ENCODE results near the gene PRPSAP1.

Gene PRPSAP1

DNA sequence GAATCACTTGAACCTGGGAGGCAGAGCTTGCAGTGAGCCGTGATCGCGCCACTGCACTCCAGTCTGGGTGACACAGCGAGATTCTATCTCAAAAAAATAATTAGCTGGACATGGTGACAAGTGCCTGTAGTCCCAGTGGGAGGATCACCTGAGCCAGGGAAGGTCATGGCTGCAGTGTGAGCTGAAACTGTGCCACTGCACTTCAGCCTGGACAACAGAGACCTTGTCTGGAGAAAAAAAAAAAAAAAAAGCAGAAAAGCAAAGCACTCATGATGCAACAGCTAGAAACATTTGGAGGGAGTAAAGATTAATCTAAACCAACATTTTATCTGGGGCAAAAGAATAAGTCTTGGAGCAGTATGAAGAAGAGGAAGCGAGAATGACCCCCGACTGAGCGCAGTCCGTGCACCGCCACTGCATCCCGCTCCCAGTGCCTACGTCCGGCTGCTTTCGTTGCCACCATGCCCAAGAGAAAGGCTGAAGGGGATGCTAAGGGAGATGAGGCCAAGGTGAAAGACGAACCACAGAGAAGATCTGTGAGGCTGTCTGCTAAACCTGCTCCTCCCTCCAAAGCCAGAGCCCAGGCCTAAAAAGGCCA lies 8.2 kb downstream of the PRPSAP1 start:
- Histone ChIP-seq H3K36me3 (peaks cover 78% of the 10 kb centered on the region), H3K4me3 (no peak overlapping the region), H3K9ac (0 out of 2 replicates have a peak overlapping the region, but pooled peaks have one; percentile 6), H3K9me3 (no peaks in the 10 kb centered on the region), H3K4me2 (no peak overlapping the region), H3K27ac (no peak overlapping the region), H4K20me1 (no peaks in the 10 kb centered on the region), H3K4me1 (no peaks in the 10 kb centered on the region), H3K27me3 (no peaks in the 10 kb centered on the region)
- TF ChIP-seq Cebpa-rat (IDR thresholded peaks at IDR 0.05): no peak

- Histone ChIP-seq H3K36me3 (peaks cover 85% of the 10 kb centered on the region), H3K4me3 (no peak overlapping the region), H3K9me3 (no peaks in the 10 kb centered on the region), H3K4me2 (no peak overlapping the region), H3K27me3 (no peaks in the 10 kb centered on the region), H3K4me1 (peaks cover under 1% of the 10 kb centered on the region), H3K9ac (no peak overlapping the region), H4K20me1 (no peaks in the 10 kb centered on the region), H3K27ac (no peak overlapping the region)
- no peak for TF ChIP-seq Cebpa-rat (IDR thresholded peaks at IDR 0.05)
These were observed 10.6 kb downstream of the PRPSAP1 start for GRCh38 chr17:76343106-76343505.

DNA sequence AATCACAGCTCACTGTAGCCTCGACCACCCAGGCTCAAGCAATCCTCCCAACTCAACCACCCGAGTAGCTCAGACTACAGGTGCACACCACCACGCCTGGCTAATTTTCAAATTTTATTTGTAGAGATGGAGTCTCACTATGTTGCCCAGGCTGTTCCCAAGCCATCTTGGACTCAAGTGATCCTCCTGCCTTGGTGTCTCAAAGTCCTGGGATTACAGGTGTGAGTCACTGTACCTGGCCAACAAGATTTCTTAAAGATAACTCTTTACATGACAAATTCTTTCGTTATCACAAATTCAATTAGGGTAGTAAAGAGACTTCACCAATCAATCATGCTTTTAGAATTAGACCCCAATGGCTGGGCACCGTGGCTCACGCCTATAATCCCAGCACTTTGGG lies 12.4 kb downstream of the PRPSAP1 start:
- TF ChIP-seq Cebpa-rat (IDR thresholded peaks at IDR 0.05): no peak
- Histone ChIP-seq H3K4me1 (peaks cover 15% of the 10 kb centered on the region), H3K36me3 (peaks cover 67% of the 10 kb centered on the region), H4K20me1 (no peaks in the 10 kb centered on the region), H3K4me2 (no peak overlapping the region), H3K9ac (no peak overlapping the region), H3K27me3 (no peaks in the 10 kb centered on the region), H3K4me3 (no peak overlapping the region), H3K9me3 (no peaks in the 10 kb centered on the region), H3K27ac (no peak overlapping the region)

GRCh38 chr17:76337413-76337777 lies 16.3 kb downstream of the PRPSAP1 start:
- peaks cover 15% of the 10 kb centered on the region for H3K4me1 ChIP-seq
- H3K9ac ChIP-seq: no peak overlapping the region
- no peaks in the 10 kb centered on the region for H4K20me1 ChIP-seq
- peak overlapping the region; percentile 47 for H3K4me2 ChIP-seq
- peaks cover 49% of the 10 kb centered on the region for H3K36me3 ChIP-seq
- H3K27me3 ChIP-seq: no peaks in the 10 kb centered on the region
- H3K4me3 ChIP-seq: no peak overlapping the region
- TF ChIP-seq Cebpa-rat (IDR thresholded peaks at IDR 0.05): no peak
- H3K27ac ChIP-seq: 0 out of 2 replicates have a peak overlapping the region, but pooled peaks have one; percentile 23
- no peaks in the 10 kb centered on the region for H3K9me3 ChIP-seq

DNA sequence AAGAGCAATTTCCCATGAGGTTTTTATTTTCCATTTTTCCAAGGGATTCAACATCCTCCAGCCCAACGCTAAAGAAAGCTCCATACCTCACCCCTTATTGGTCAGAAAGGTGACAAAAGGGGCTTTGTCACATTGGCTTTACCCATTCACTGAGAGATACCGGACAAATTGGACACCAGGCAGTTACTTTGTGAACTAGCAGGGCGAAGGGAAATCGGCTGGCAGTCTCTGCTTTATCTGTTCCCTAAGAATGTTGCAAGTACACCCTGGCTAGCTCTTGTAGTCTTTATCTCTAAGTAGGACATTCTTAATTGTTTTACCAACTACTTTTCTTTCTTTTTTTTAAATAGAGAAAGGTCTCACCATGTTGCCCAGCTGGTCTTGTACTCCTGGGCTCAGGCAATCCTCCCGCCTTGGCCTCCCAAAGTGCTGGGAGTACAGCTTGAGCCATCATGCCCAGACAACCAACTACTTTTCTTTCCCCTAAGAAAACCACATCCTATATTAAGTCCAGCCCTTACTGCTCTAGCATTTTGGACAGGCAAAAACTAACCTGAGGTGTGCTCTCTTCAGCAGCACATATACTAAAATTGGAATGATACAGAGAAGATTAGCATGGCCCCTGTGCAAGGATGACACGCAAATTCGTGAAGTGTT lies 16.8 kb downstream of the PRPSAP1 start:
- TF ChIP-seq Cebpa-rat (IDR thresholded peaks at IDR 0.05): no peak
- peak overlapping the region; percentile 47 for H3K4me2 ChIP-seq

DNA sequence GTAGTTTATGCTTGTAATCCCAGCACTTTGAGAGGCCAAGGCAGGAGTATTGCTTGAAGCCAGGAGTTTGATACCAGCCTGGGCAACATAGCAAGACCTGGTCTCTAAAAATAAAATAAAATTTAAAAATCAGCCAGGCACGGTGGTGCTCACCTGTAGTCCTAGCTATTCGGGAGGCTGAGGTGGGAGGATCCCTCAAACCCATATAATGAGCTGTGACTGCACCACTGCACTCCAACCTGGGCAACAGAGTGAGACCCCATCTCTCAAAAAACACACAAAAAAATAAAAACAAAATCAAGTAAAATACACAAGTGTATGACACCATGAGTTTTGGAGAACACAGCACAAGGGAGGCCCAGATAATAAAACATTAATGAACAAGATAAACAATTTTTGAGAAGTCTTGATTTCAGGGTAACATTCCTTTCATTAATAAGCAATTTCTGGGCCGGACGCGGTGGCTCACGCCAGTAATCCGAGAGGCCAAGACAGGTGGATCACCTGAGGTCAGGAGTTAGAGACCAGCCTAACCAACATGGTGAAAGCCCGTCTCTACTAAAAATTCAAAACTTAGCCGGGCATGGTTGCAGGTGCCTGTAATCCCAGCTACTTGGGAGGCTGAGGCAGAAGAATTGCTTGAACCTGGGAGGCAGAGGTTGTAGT lies 17.9 kb downstream of the PRPSAP1 start:
- Histone ChIP-seq H3K4me2 (no peak overlapping the region), H3K4me3 (no peak overlapping the region), H4K20me1 (no peaks in the 10 kb centered on the region), H3K36me3 (peaks cover 49% of the 10 kb centered on the region), H3K9me3 (no peaks in the 10 kb centered on the region), H3K4me1 (peaks cover 15% of the 10 kb centered on the region), H3K27ac (no peak overlapping the region), H3K9ac (no peak overlapping the region), H3K27me3 (no peaks in the 10 kb centered on the region)
- no peak for TF ChIP-seq Cebpa-rat (IDR thresholded peaks at IDR 0.05)

More for the DNA sequence above, 16.8 kb downstream of the PRPSAP1 start:
- H4K20me1 ChIP-seq: no peaks in the 10 kb centered on the region
- no peak overlapping the region for H3K27ac ChIP-seq
- no peaks in the 10 kb centered on the region for H3K9me3 ChIP-seq
- H3K27me3 ChIP-seq: no peaks in the 10 kb centered on the region
- no peak overlapping the region for H3K9ac ChIP-seq
- H3K4me3 ChIP-seq: no peak overlapping the region
- peaks cover 15% of the 10 kb centered on the region for H3K4me1 ChIP-seq
- peaks cover 49% of the 10 kb centered on the region for H3K36me3 ChIP-seq

- no peak overlapping the region for H3K4me3 ChIP-seq
- no peaks in the 10 kb centered on the region for H4K20me1 ChIP-seq
- no peak overlapping the region for H3K4me2 ChIP-seq
- no peak overlapping the region for H3K27ac ChIP-seq
- TF ChIP-seq Cebpa-rat (IDR thresholded peaks at IDR 0.05): no peak
- H3K27me3 ChIP-seq: no peaks in the 10 kb centered on the region
- no peak overlapping the region for H3K9ac ChIP-seq
- peaks cover 50% of the 10 kb centered on the region for H3K36me3 ChIP-seq
- H3K9me3 ChIP-seq: no peaks in the 10 kb centered on the region
- H3K4me1 ChIP-seq: peaks cover 15% of the 10 kb centered on the region
These were observed 19.8 kb downstream of the PRPSAP1 start for GRCh38 chr17:76333673-76334505.

- no peak overlapping the region for H3K27ac ChIP-seq
- H3K4me1 ChIP-seq: no peaks in the 10 kb centered on the region
- no peak overlapping the region for H3K9ac ChIP-seq
- TF ChIP-seq Cebpa-rat (IDR thresholded peaks at IDR 0.05): no peak
- no peaks in the 10 kb centered on the region for H3K9me3 ChIP-seq
- H3K4me3 ChIP-seq: no peak overlapping the region
- H3K36me3 ChIP-seq: peaks cover 78% of the 10 kb centered on the region
- H3K27me3 ChIP-seq: no peaks in the 10 kb centered on the region
- H4K20me1 ChIP-seq: no peaks in the 10 kb centered on the region
- H3K4me2 ChIP-seq: no peak overlapping the region
These were observed 22.6 kb downstream of the PRPSAP1 start for GRCh38 chr17:76331083-76331482.

DNA sequence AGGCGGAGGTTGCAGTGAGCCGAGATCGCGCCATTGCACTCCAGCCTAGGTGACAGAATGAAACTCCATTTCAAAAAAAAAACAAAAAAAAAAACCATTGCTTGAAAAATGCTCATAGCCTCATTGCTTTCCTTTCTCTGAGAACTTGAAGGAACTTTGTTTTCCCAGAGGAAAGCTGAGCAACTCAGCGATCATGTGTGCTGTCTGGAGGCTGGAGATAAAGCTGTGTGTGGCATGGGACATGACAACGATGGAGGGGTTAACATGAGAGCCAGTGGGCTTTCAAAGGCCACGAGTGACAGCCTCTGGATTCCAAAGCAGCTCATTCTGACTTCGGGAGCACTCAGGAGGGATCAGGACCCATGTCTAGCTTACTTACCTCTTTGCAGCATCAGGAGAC lies 24.1 kb downstream of the PRPSAP1 start:
- Histone ChIP-seq H3K4me2 (no peak overlapping the region), H3K27ac (no peak overlapping the region), H3K4me3 (no peak overlapping the region), H3K36me3 (peaks cover 86% of the 10 kb centered on the region), H3K4me1 (no peaks in the 10 kb centered on the region), H3K9me3 (no peaks in the 10 kb centered on the region), H3K9ac (no peak overlapping the region), H3K27me3 (no peaks in the 10 kb centered on the region), H4K20me1 (no peaks in the 10 kb centered on the region)
- no peak for TF ChIP-seq Cebpa-rat (IDR thresholded peaks at IDR 0.05)
